Thoracic aorta (tissue), 2 donors: Measurements from ENCODE around the gene CCDC117. TPM values are rescaled to one million over a fixed set of nuclear protein-coding genes. Genes with fewer than 3 reads are reported as not detected.

Experiments used
- ATAC-seq: fragments of 150-250 bp; one replicate; pipeline ENCODE4 v1.8.0; 2017; ENCODE audit warnings: low read depth; ENCODE audit not compliant: insufficient number of reproducible peaks, low FRiP score
- DNase-seq: peaks from one replicate; pipeline ENCODE4 v3.0.0-alpha.2; 2020; ENCODE audit warnings: low spot score
- H3K27ac ChIP-seq, 2 donors: fragments of 200-600 bp; sonication (generic); 1 replicate in 1 of 2; 2 replicates in 1 of 2; pipeline ENCODE4 v1.5.1; 2016; ENCODE audit warnings: mild to moderate bottlenecking in 2 of 2, moderate library complexity in 2 of 2
- H3K27me3 ChIP-seq: fragments of 200-600 bp; sonication (generic); replicated peaks from 2 replicates; pipeline ENCODE4 v1.6.0; 2016; ENCODE audit warnings: mild to moderate bottlenecking; ENCODE audit not compliant: insufficient read depth
- H3K36me3 ChIP-seq: fragments of 200-600 bp; sonication (generic); one replicate; pipeline ENCODE4 v1.5.1; 2016
- H3K4me1 ChIP-seq, 2 donors: fragments of 200-600 bp; sonication (generic); 1 replicate in 1 of 2; 2 replicates in 1 of 2; pipeline versions ENCODE4 v1.5.1 to v1.6.0; 2016; ENCODE audit warnings: low read depth in 2 of 2, mild to moderate bottlenecking in 1 of 2; ENCODE audit not compliant: control insufficient read depth in 1 of 2
- H3K4me3 ChIP-seq: fragments of 200-600 bp; sonication (generic); 2 replicates; pipeline ENCODE4 v1.5.1; 2016; ENCODE audit warnings: mild to moderate bottlenecking
- H3K9me3 ChIP-seq: fragments of 200-600 bp; sonication (generic); 2 replicates; pipeline ENCODE4 v1.5.1; 2016
- CTCF ChIP-seq: fragments of 200-600 bp; sonication (generic); IDR thresholded peaks from one replicate; pipeline ENCODE4 v1.5.1; 2019; ENCODE audit warnings: antibody characterized with exemption
- total RNA-seq, 2 donors: library from RNA; depleted of rRNA; stranded (reverse); fragments of >200 nt; gene quantifications; one replicate each; pipeline versions ENCODE4 v1.1.0 to v1.2.3, GENCODE V29; 2016

Gene CCDC117
- total RNA-seq, 2 donors from 2014 or later: 15.2 to 18.4 TPM

GRCh38 chr22:28766628-28767027 is 5.9 kb upstream of the CCDC117 start:
- H3K4me3 ChIP-seq: no peak overlapping the region
- ATAC-seq: no peak

GRCh38 chr22:28768701-28769393 is 3.6 kb upstream of the CCDC117 start:
- H3K36me3 ChIP-seq: no peaks in the 10 kb centered on the region
- no peak overlapping the region for H3K27ac ChIP-seq
- no peaks in the 10 kb centered on the region for H3K9me3 ChIP-seq
- H3K27me3 ChIP-seq: no peaks in the 10 kb centered on the region
- no peak overlapping the region for H3K4me3 ChIP-seq
- H3K4me1 ChIP-seq: peaks cover 0 to 5% of the 10 kb centered on the region in 2 donors
- DNase-seq (no peak), ATAC-seq (no peak)
- no peak for TF ChIP-seq CTCF

More at GRCh38 chr22:28766628-28767027, 5.9 kb upstream of the CCDC117 start:
- DNase-seq: no peak
- H3K27me3 ChIP-seq: no peaks in the 10 kb centered on the region
- H3K36me3 ChIP-seq: no peaks in the 10 kb centered on the region
- TF ChIP-seq CTCF: no peak
- no peak overlapping the region for H3K27ac ChIP-seq
- no peaks in the 10 kb centered on the region for H3K9me3 ChIP-seq
- no peaks in the 10 kb centered on the region for H3K4me1 ChIP-seq

- H3K4me1 ChIP-seq: peaks cover 6 to 11% of the 10 kb centered on the region in 2 donors
- TF ChIP-seq CTCF: no peak
- no peaks in the 10 kb centered on the region for H3K27me3 ChIP-seq
- no peaks in the 10 kb centered on the region for H3K36me3 ChIP-seq
- H3K9me3 ChIP-seq: no peaks in the 10 kb centered on the region
- no peak overlapping the region for H3K27ac ChIP-seq
- ATAC-seq (no peak), DNase-seq (no peak)
- no peak overlapping the region for H3K4me3 ChIP-seq
These were observed 3.0 kb upstream of the CCDC117 start for GRCh38 chr22:28769394-28770085.

GRCh38 chr22:28771195-28771791 is 1.2 kb upstream of the CCDC117 start:
- Histone ChIP-seq H3K9me3 (no peaks in the 10 kb centered on the region), H3K4me3 (no peak overlapping the region), H3K27me3 (no peaks in the 10 kb centered on the region), H3K36me3 (no peaks in the 10 kb centered on the region), H3K4me1 (peaks cover 9 to 17% of the 10 kb centered on the region in 2 donors), H3K27ac (no peak overlapping the region)
- DNase-seq: no peak
- TF ChIP-seq CTCF: no peak
- no peak for ATAC-seq

- TF ChIP-seq CTCF: no peak
- H3K27me3 ChIP-seq: no peaks in the 10 kb centered on the region
- H3K4me3 ChIP-seq: peak overlapping the region; percentile 97
- H3K27ac ChIP-seq: peak overlapping the region; percentile 96 to 99
- no peak for ATAC-seq
- H3K36me3 ChIP-seq: peaks cover 3% of the 10 kb centered on the region
- no peak for DNase-seq
- H3K4me1 ChIP-seq: peaks cover 13 to 17% of the 10 kb centered on the region in 2 donors
- no peaks in the 10 kb centered on the region for H3K9me3 ChIP-seq
These were observed 969 bp downstream of the CCDC117 start for GRCh38 chr22:28773461-28773867.
